GM12878 (cell line): Measurements from ENCODE around the gene FOXA1. TPM values are rescaled to one million over a fixed set of nuclear protein-coding genes. Genes with fewer than 3 reads are reported as not detected.

Experiments used
- ATAC-seq: fragments of 200-7000 bp; cut with Tn5 transposase; 3 replicates; pipeline ENCODE4 v1.9.1; 2020; ENCODE audit warnings: mild to moderate bottlenecking, moderate library complexity
- BruUV-seq: library from RNA; stranded (reverse); fragments of 400-500 nt; replicated peaks from 2 replicates; lab custom pipeline; 2021; lab: Mats Ljungman, UMichigan
- CTCF ChIA-PET: fragments of 300-600 bp; sonication (Branson Sonifier 250); formaldehyde crosslinking; extraction: SDS; loops from one replicate; lab custom pipeline; 2021; ENCODE audit warnings: inconsistent platforms; lab: Yijun Ruan, JAX
- POLR2A ChIA-PET: fragments of 350-600 bp; formaldehyde crosslinking; extraction: SDS; loops from one replicate; lab custom pipeline; 2021; ENCODE audit warnings: inconsistent platforms; lab: Charles Lee
- RAD21 ChIA-PET: fragments of 300-600 bp; sonication (Branson Sonifier 250); formaldehyde crosslinking; loops from one replicate; lab custom pipeline; 2023; ENCODE audit warnings: antibody characterized with exemption; ENCODE audit not compliant: unreplicated experiment; lab: Charles Lee
- SMC1A ChIA-PET: fragments of 300-600 bp; sonication (Branson Sonifier 250); formaldehyde crosslinking; loops from one replicate; lab custom pipeline; 2023; ENCODE audit not compliant: unreplicated experiment, uncharacterized antibody; lab: Charles Lee
- DNase-seq: peaks from one replicate; pipeline ENCODE4 v3.0.0-alpha.2; 2011; ENCODE audit warnings: low read depth, low spot score
- FAIRE-seq: peaks from 3 replicates; lab custom pipeline; 2011; peaks lifted over from hg19 to GRCh38; lab: Jason Lieb, UNC
- H2AFZ ChIP-seq: 2 replicates; pipeline ENCODE4 v1.6.0; 2011; ENCODE audit warnings: low read depth, low read length, control low read depth; ENCODE audit not compliant: control insufficient read depth
- H3K27ac ChIP-seq: 2 replicates; pipeline ENCODE4 v1.5.1; 2011; ENCODE audit warnings: control low read depth; ENCODE audit not compliant: control insufficient read depth, insufficient read depth
- H3K27me3 ChIP-seq, 2 experiments: replicated peaks in 1 of 2; 2 replicates each; pipeline versions ENCODE4 v1.6.0 to v1.6.1; 2011; ENCODE audit warnings: low read length in 1 of 2; ENCODE audit not compliant: control insufficient read depth in 2 of 2, insufficient read depth in 2 of 2
- H3K36me3 ChIP-seq, 2 experiments: 2 replicates each; pipeline ENCODE4 v1.5.1; 2011; ENCODE audit warnings: low read length in 1 of 2; ENCODE audit not compliant: control insufficient read depth in 2 of 2, insufficient read depth in 2 of 2
- H3K4me1 ChIP-seq: 2 replicates; pipeline ENCODE4 v1.6.1; 2011; ENCODE audit warnings: mild to moderate bottlenecking, low read length, moderate library complexity, mixed read lengths; ENCODE audit not compliant: control insufficient read depth, insufficient read depth
- H3K4me2 ChIP-seq: 2 replicates; pipeline ENCODE4 v1.6.0; 2011; ENCODE audit warnings: control low read depth; ENCODE audit not compliant: control insufficient read depth, insufficient read depth
- H3K4me3 ChIP-seq: fragments of 200-600 bp; sonication (generic); 2 replicates; pipeline ENCODE4 v1.5.1; 2016
- H3K79me2 ChIP-seq: 2 replicates; pipeline ENCODE4 v1.6.0; 2011; ENCODE audit warnings: low read length; ENCODE audit not compliant: control insufficient read depth, insufficient read depth
- H3K9ac ChIP-seq: 2 replicates; pipeline ENCODE4 v1.8.0; 2011; ENCODE audit warnings: low read length, control low read depth, mixed read lengths; ENCODE audit not compliant: control insufficient read depth, insufficient read depth
- H3K9me3 ChIP-seq: replicated peaks from 3 replicates; pipeline ENCODE4 v1.5.1; 2011; ENCODE audit warnings: mild to moderate bottlenecking, low read length; ENCODE audit not compliant: control insufficient read depth, insufficient read depth
- H4K20me1 ChIP-seq: 2 replicates; pipeline ENCODE4 v1.6.0; 2011; ENCODE audit not compliant: control insufficient read depth, insufficient read depth
- BHLHE40 ChIP-seq, 2 experiments: fragments of 450-650 bp in 1 of 2; IDR thresholded peaks; 2 replicates each; pipeline ENCODE4 v1.6.1; 2011 to 2017; ENCODE audit warnings: low read depth in 2 of 2, borderline replicate concordance in 1 of 2, improper control_type of control experiment in 1 of 2, low read length in 1 of 2, mild to moderate bottlenecking in 1 of 2
- FOXM1 ChIP-seq: IDR thresholded peaks from 2 replicates; pipeline ENCODE4 v1.6.1; 2012; ENCODE audit warnings: low read depth, mild to moderate bottlenecking, inconsistent platforms, low read length, moderate library complexity
- IKZF1 ChIP-seq: fragments of 450-650 bp; conservative IDR thresholded peaks from 2 replicates; pipeline ENCODE4 v1.6.1; 2017; ENCODE audit warnings: antibody characterized with exemption, mild to moderate bottlenecking
- YY1 ChIP-seq: IDR thresholded peaks from 2 replicates; pipeline ENCODE4 v1.6.1; 2011; ENCODE audit warnings: low read depth, mild to moderate bottlenecking, low read length
- ZZZ3 ChIP-seq: IDR thresholded peaks from 2 replicates; pipeline ENCODE4 v1.6.1; 2011; ENCODE audit warnings: low read depth; ENCODE audit not compliant: control insufficient read depth, insufficient read length
- WGBS: methylation state at CpG from one replicate; pipeline ENCODE4 v1.1.6; 2016; ENCODE audit warnings: low lambda C conversion rate; ENCODE audit not compliant: insufficient replicate concordance, insufficient coverage; ENCODE audit errors: missing lambda C conversion rate; 5-methylcytosine and 5-hydroxymethylcytosine counted together
- in situ Hi-C: fragments of 300-500 bp; cut with MboI; formaldehyde crosslinking; loops from 9 replicates; pipeline ENCODE4 v1.14.3; 2018; ENCODE audit warnings: mixed read lengths
- intact Hi-C: fragments of 100-400 bp; cut with micrococcal nuclease; formaldehyde crosslinking; loops from one replicate; pipeline ENCODE4 v1.14.2; 2022; ENCODE audit not compliant: unreplicated experiment
- polyA plus RNA-seq, 11 experiments: library from polyadenylated mRNA; depleted of rRNA in 4 of 11; unstranded in 6 of 11; stranded (reverse) in 5 of 11; fragments of >200 nt; fragmentation: Nextera tagmentation in 4 of 11; fragmentation: Illumina TruSeq in 1 of 11; extraction: Ambion mirVana in 4 of 11; extraction: Trizol in 1 of 11; gene quantifications; 1 replicate in 1 of 11; 2 replicates in 10 of 11; pipeline versions ENCODE4 v1.2.1 to v1.2.3, GENCODE V29; 2011 to 2016; ENCODE audit warnings: inconsistent platforms in 2 of 11, missing spikeins in 2 of 11, low read depth in 1 of 11
- total RNA-seq, 4 experiments: library from RNA; depleted of rRNA in 3 of 4; stranded (reverse); fragments of >200 nt in 3 of 4; fragmentation: Illumina TruSeq in 1 of 4; extraction: Trizol in 1 of 4; gene quantifications; 2 replicates each; pipeline versions ENCODE4 v1.2.1 to v1.2.3, GENCODE V29; 2013 to 2021
- TF ChIP-seq, protein P1 (sequence below): fragments of 450-650 bp; formaldehyde crosslinking; IDR thresholded peaks from 2 replicates; pipeline ENCODE4 v1.5.0; 2022; ENCODE audit warnings: mild to moderate bottlenecking, missing genetic modification characterization

Gene FOXA1
- total and polyA plus RNA-seq, 10 of the 15 experiments (the other 5 are each of a cell fraction or from before 2014, with no cell fraction given): 0.03 to 0.18 (median 0.06) TPM; not detected in 7

DNA sequence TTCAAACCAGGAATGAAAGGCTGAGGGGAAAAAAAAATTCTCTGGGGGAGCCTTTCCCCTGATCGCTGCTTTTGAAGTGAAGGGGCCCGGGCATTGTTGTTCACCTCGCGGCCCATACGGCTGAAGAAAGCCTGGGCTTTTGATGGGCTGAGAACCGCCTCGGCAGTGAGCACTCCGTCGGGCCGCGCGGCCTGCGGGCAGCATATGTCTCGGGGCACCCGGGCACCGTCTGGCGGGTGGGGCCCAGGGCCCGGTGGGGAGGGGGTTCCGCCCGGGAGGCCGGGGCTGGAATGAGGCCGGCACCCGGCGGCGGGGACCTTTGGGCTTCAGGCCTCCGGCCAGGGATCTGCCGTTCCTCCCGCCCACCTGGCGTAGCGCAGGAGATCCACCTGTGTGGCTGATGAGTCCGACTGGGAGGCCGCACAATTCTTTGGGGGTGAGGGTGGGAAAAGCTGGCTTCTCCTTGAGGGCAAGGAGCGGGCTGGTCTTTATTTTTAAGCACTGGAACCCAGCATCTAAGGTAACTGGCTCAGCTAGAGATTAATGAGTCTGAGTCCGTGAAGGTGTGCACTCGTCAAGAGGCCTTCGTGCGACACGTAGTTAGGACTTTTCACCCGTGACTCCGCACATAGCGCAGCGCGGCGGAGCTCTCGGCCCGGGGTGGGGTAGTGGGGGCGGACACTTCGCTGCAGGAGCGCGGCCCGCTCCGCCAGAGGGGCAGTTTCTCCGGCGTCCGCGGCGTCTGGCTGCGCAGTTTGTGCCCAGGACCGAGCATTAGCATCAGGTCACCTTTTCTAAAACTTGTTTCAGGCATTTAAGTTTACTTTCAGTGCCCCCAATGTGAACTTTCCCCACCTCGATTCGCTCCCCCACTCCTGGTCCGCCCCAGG is 10.6 kb downstream of the FOXA1 start:
- no peak for FAIRE-seq
- Histone ChIP-seq H4K20me1 (no peaks in the 10 kb centered on the region), H3K4me2 (no peak overlapping the region), H3K9ac (no peak overlapping the region), H3K27me3 (no peaks in the 10 kb centered on the region), H3K9me3 (no peaks in the 10 kb centered on the region; the same call in 2 of the 3 replicates), H3K79me2 (no peaks in the 10 kb centered on the region), H3K4me1 (no peaks in the 10 kb centered on the region), H3K27ac (no peak overlapping the region), H2AFZ (no peak overlapping the region), H3K36me3 (no peaks in the 10 kb centered on the region), H3K4me3 (no peak overlapping the region)
- no peak for DNase-seq
- POLR2A ChIA-PET: no interaction called here
- whole genome bisulfite sequencing: 65% methylated on average over 49 of the region's 62 CpGs
- in situ Hi-C loops (no loop called here), intact Hi-C loops (no loop called here)
- ATAC-seq: no peak
- TF ChIP-seq IKZF1: no peak
- TF ChIP-seq ZZZ3: no peak
- no peak for TF ChIP-seq BHLHE40 (IDR thresholded peaks at IDR 0.05; ENCODE audit: borderline replicate concordance in 1 of 2, low read depth in 2 of 2, low read length in 1 of 2)
- TF ChIP-seq, protein P1, sequence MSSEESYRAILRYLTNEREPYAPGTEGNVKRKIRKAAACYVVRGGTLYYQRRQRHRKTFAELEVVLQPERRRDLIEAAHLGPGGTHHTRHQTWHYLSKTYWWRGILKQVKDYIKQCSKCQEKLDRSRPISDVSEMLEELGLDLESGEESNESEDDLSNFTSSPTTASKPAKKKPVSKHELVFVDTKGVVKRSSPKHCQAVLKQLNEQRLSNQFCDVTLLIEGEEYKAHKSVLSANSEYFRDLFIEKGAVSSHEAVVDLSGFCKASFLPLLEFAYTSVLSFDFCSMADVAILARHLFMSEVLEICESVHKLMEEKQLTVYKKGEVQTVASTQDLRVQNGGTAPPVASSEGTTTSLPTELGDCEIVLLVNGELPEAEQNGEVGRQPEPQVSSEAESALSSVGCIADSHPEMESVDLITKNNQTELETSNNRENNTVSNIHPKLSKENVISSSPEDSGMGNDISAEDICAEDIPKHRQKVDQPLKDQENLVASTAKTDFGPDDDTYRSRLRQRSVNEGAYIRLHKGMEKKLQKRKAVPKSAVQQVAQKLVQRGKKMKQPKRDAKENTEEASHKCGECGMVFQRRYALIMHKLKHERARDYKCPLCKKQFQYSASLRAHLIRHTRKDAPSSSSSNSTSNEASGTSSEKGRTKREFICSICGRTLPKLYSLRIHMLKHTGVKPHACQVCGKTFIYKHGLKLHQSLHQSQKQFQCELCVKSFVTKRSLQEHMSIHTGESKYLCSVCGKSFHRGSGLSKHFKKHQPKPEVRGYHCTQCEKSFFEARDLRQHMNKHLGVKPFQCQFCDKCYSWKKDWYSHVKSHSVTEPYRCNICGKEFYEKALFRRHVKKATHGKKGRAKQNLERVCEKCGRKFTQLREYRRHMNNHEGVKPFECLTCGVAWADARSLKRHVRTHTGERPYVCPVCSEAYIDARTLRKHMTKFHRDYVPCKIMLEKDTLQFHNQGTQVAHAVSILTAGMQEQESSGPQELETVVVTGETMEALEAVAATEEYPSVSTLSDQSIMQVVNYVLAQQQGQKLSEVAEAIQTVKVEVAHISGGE (CRISPR knock-in tag): no peak
- TF ChIP-seq FOXM1: no peak
- TF ChIP-seq YY1: no peak
- RAD21 ChIA-PET: no interaction called here
- SMC1A ChIA-PET: no interaction called here
- CTCF ChIA-PET: no interaction called here
- no TSS peak for BruUV-seq
